SK-N-SH (cell line): ENCODE results near the gene PKD1. TPM values are rescaled to one million over a fixed set of nuclear protein-coding genes. Genes with fewer than 3 reads are reported as not detected.

Experiments used
- CTCF ChIA-PET: fragments of 300-600, 350-600 bp; formaldehyde crosslinking; extraction: SDS; loops from one replicate; lab custom pipeline; 2021; lab: Yijun Ruan, JAX
- POLR2A ChIA-PET: fragments of 350-600 bp; sonication (Branson Sonifier 250); formaldehyde crosslinking; extraction: SDS; loops from one replicate; lab custom pipeline; 2020; ENCODE audit warnings: antibody characterized with exemption, inconsistent platforms; lab: Yijun Ruan, JAX
- DNase-seq: peaks from one replicate; pipeline ENCODE4 v3.0.0; 2012
- H2AFZ ChIP-seq: fragments of 200-600 bp; sonication (generic); 2 replicates; pipeline ENCODE4 v1.8.1; 2016; ENCODE audit warnings: antibody characterized with exemption, mild to moderate bottlenecking, low read depth
- H3F3A ChIP-seq: fragments of 200-600 bp; sonication (generic); replicated peaks from 2 replicates; pipeline ENCODE3; 2016; ENCODE audit warnings: antibody characterized with exemption, mild to moderate bottlenecking; ENCODE audit not compliant: insufficient read depth
- H3K27ac ChIP-seq, 2 experiments: fragments of 200-500 bp in 1 of 2; fragments of 200-600 bp in 1 of 2; sonication (Bioruptor generic) in 1 of 2; sonication (generic), shearing (Covaris generic) in 1 of 2; 2 replicates each; pipeline versions ENCODE4 v1.5.1 to v1.6.1; 2014 to 2016; ENCODE audit warnings: low read depth in 2 of 2, inconsistent platforms in 1 of 2, low read length in 1 of 2, mild to moderate bottlenecking in 1 of 2, mixed read lengths in 1 of 2
- H3K27me3 ChIP-seq: fragments of 200-600 bp; sonication (generic), shearing (Covaris generic); 2 replicates; pipeline ENCODE4 v1.6.1; 2016; ENCODE audit warnings: mixed run types; ENCODE audit not compliant: insufficient read depth
- H3K36me3 ChIP-seq, 2 experiments: fragments of 200-500 bp in 1 of 2; fragments of 200-600 bp in 1 of 2; sonication (Bioruptor generic) in 1 of 2; sonication (generic) in 1 of 2; replicated peaks in 1 of 2; 2 replicates each; pipeline versions ENCODE3 to v1.5.1; 2014 to 2016; ENCODE audit warnings: low read length in 1 of 2, mild to moderate bottlenecking in 1 of 2; ENCODE audit not compliant: insufficient read depth in 2 of 2, control insufficient read depth in 1 of 2
- H3K4me1 ChIP-seq, 2 experiments: fragments of 200-500 bp in 1 of 2; fragments of 200-600 bp in 1 of 2; sonication (Bioruptor generic) in 1 of 2; sonication (generic), shearing (Covaris generic) in 1 of 2; 2 replicates each; pipeline versions ENCODE4 v1.5.1 to v1.6.1; 2014 to 2016; ENCODE audit warnings: low read depth in 1 of 2, low read length in 1 of 2, mixed run types in 1 of 2; ENCODE audit not compliant: insufficient read depth in 2 of 2, control insufficient read depth in 1 of 2
- H3K4me2 ChIP-seq: fragments of 200-600 bp; sonication (generic), shearing (Covaris generic); 2 replicates; pipeline ENCODE4 v1.6.1; 2017; ENCODE audit warnings: mixed run types
- H3K4me3 ChIP-seq, 2 experiments: fragments of 200-500 bp in 1 of 2; fragments of 200-600 bp in 1 of 2; sonication (Bioruptor generic) in 1 of 2; sonication (generic), shearing (Covaris generic) in 1 of 2; 2 replicates each; pipeline versions ENCODE4 v1.5.1 to v1.8.1; 2014 to 2016; ENCODE audit warnings: low read depth in 2 of 2, inconsistent platforms in 1 of 2, low read length in 1 of 2, mild to moderate bottlenecking in 1 of 2, mixed read lengths in 1 of 2, moderate library complexity in 1 of 2
- H3K79me2 ChIP-seq: fragments of 200-600 bp; sonication (generic); 2 replicates; pipeline ENCODE4 v1.8.1; 2017; ENCODE audit warnings: mild to moderate bottlenecking; ENCODE audit not compliant: insufficient read depth
- H3K9ac ChIP-seq: fragments of 200-600 bp; sonication (generic); 2 replicates; pipeline ENCODE4 v1.6.1; 2017; ENCODE audit warnings: mixed run types
- H3K9me2 ChIP-seq: fragments of 200-600 bp; sonication (generic); 2 replicates; pipeline ENCODE4 v1.6.1; 2017; ENCODE audit warnings: mixed run types
- H3K9me3 ChIP-seq: fragments of 200-600 bp; sonication (generic); 2 replicates; pipeline ENCODE4 v1.6.1; 2017; ENCODE audit warnings: mixed run types, mild to moderate bottlenecking, moderate library complexity
- H4K20me1 ChIP-seq: fragments of 200-600 bp; sonication (generic); 2 replicates; pipeline ENCODE4 v1.6.1; 2017; ENCODE audit warnings: mild to moderate bottlenecking, mixed run types; ENCODE audit not compliant: insufficient read depth
- ELF1 ChIP-seq: IDR thresholded peaks from 2 replicates; pipeline ENCODE4 v1.4.0; 2012
- EP300 ChIP-seq, 2 experiments: IDR thresholded peaks; 2 replicates each; pipeline versions ENCODE4 v1.4.0 to v1.6.1; 2012; ENCODE audit warnings: borderline replicate concordance in 1 of 2, low read depth in 1 of 2, low read length in 1 of 2
- GABPA ChIP-seq: IDR thresholded peaks from 2 replicates; pipeline ENCODE4 v1.4.0; 2012; ENCODE audit warnings: low read depth, mild to moderate bottlenecking
- IRF3 ChIP-seq: fragments of 150-350 bp; IDR thresholded peaks from 2 replicates; pipeline ENCODE4 v1.6.1; 2016; ENCODE audit warnings: mild to moderate bottlenecking, low read depth, low read length
- MAX ChIP-seq: IDR thresholded peaks from 2 replicates; pipeline ENCODE4 v1.4.0; 2012; ENCODE audit warnings: low read depth
- MXI1 ChIP-seq: IDR thresholded peaks from 2 replicates; pipeline ENCODE4 v1.6.1; 2012; ENCODE audit warnings: mild to moderate bottlenecking, low read depth, low read length, improper control_type of control experiment
- PBX3 ChIP-seq: IDR thresholded peaks from 2 replicates; pipeline ENCODE4; 2012
- POLR2AphosphoS5 ChIP-seq: IDR thresholded peaks from 2 replicates; pipeline ENCODE4 v1.6.1; 2012; ENCODE audit warnings: low read depth, low read length
- RCOR1 ChIP-seq: fragments of 150-350 bp; IDR thresholded peaks from 2 replicates; pipeline ENCODE4 v1.6.1; 2017; ENCODE audit warnings: antibody characterized with exemption, low read length
- SIN3A ChIP-seq: IDR thresholded peaks from 2 replicates; pipeline ENCODE4 v1.6.1; 2012; ENCODE audit warnings: low read depth, mild to moderate bottlenecking, low read length, moderate library complexity, borderline replicate concordance
- TEAD4 ChIP-seq: IDR thresholded peaks from 2 replicates; pipeline ENCODE4 v1.4.0; 2012; ENCODE audit warnings: mild to moderate bottlenecking, borderline replicate concordance; ENCODE audit not compliant: insufficient read depth
- ZBTB33 ChIP-seq: IDR thresholded peaks from 2 replicates; pipeline ENCODE4 v1.4.0; 2012; ENCODE audit warnings: low read depth, borderline replicate concordance
- WGBS: methylation state at CpG from one replicate; pipeline ENCODE4 v1.1.6; 2017; ENCODE audit warnings: low lambda C conversion rate; 5-methylcytosine and 5-hydroxymethylcytosine counted together
- polyA plus RNA-seq, 3 experiments: library from polyadenylated mRNA; depleted of rRNA; stranded (reverse); fragments of >200 nt; gene quantifications; 2 replicates each; pipeline ENCODE4 v1.2.3, GENCODE V29; 2012

The PKD1 gene
- polyA plus RNA-seq, 1 of the 3 experiments (the other 2 are of a cell fraction): 47.4 TPM

GRCh38 chr16:2150418-2151187, 14.9 kb upstream of the PKD1 start:
- Histone ChIP-seq H3K9ac (peak overlapping the region; percentile 19; the same call in 1 of the 2 replicates), H3K4me2 (peak overlapping the region; percentile 96), H3K79me2 (peaks cover 59% of the 10 kb centered on the region), H3K4me3 (peak overlapping the region in 1 of 2 experiments; percentile 50; a peak in 2 of 4 replicates), H3F3A (peaks cover 45% of the 10 kb centered on the region), H3K36me3 (peaks cover 20 to 34% of the 10 kb centered on the region in 2 experiments), H3K27ac (peak overlapping the region; percentile 29 to 65; a peak in 3 of 4 replicates), H3K4me1 (peaks cover 41 to 73% of the 10 kb centered on the region in 2 experiments; a peak in 3 of 4 replicates), H3K9me2 (no peaks in the 10 kb centered on the region), H2AFZ (no peak overlapping the region), H3K27me3 (no peaks in the 10 kb centered on the region), H4K20me1 (peaks cover 83% of the 10 kb centered on the region), H3K9me3 (no peaks in the 10 kb centered on the region)
- 54% methylated on average over 11 of the region's 18 CpGs for WGBS
- peak; percentile 64 for DNase-seq
- TF ChIP-seq MAX (no peak), POLR2AphosphoS5 (peak; percentile 10), ZBTB33 (no peak; the same call in 1 of the 2 replicates), PBX3 (no peak; the same call in 1 of the 2 replicates), RCOR1 (no peak), SIN3A (peak; percentile 29; the same call in 1 of the 2 replicates), MXI1 (0 out of 2 replicates have a peak, but pooled peaks have one; percentile 27)
- ChIA-PET CTCF (interaction anchor here (0.6 to 6.9 kb wide), 8 partner anchors 10 to 147 kb away, joined by 3 to 55 read pairs (median 6); partner anchors contain the start of genes NTHL1 and TSC2), POLR2A (interaction anchor here (1.1 to 1.5 kb wide), 3 partner anchors 12 to 146 kb away, joined by 3 to 6 read pairs (median 5); partner anchors contain the start of genes NTHL1 and TSC2)

GRCh38 chr16:2149630-2150417, 14.1 kb upstream of the PKD1 start:
- peak overlapping the region in 1 of 2 experiments; percentile 50; a peak in 3 of 4 replicates for H3K4me3 ChIP-seq
- peaks cover 56% of the 10 kb centered on the region for H3K79me2 ChIP-seq
- DNase-seq: no peak
- H3K9me3 ChIP-seq: no peaks in the 10 kb centered on the region
- H2AFZ ChIP-seq: no peak overlapping the region
- H3F3A ChIP-seq: peaks cover 45% of the 10 kb centered on the region
- CTCF ChIA-PET: interaction anchor here (4.7 to 6.9 kb wide), 2 partner anchors 10 to 126 kb away, joined by 28 to 55 read pairs; no protein-coding TSS in a partner anchor
- no peaks in the 10 kb centered on the region for H3K27me3 ChIP-seq
- H3K36me3 ChIP-seq: peaks cover 20 to 34% of the 10 kb centered on the region in 2 experiments
- peak overlapping the region; percentile 18; the same call in 1 of the 2 replicates for H3K9ac ChIP-seq
- WGBS: 27% methylated on average over 12 of the region's 24 CpGs
- peak overlapping the region; percentile 29 to 65; a peak in 3 of 4 replicates for H3K27ac ChIP-seq
- TF ChIP-seq TEAD4 (no peak), ELF1 (no peak), POLR2AphosphoS5 (peak; percentile 33), RCOR1 (no peak), EP300 (IDR thresholded peaks at IDR 0.05; ENCODE audit: borderline replicate concordance in 1 of 2, low read depth in 1 of 2, low read length in 1 of 2) (no peak), PBX3 (0 out of 2 replicates have a peak, but pooled peaks have one; percentile 7), GABPA (0 out of 2 replicates have a peak, but pooled peaks have one; percentile 20), IRF3 (no peak), SIN3A (no peak)
- TF ChIP-seq, all 33 proteins: peak for 3
- POLR2A ChIA-PET: no interaction called here
- Histone ChIP-seq H3K4me2 (peak overlapping the region; percentile 96), H3K4me1 (peaks cover 41 to 73% of the 10 kb centered on the region in 2 experiments; a peak in 3 of 4 replicates), H3K9me2 (no peaks in the 10 kb centered on the region), H4K20me1 (peaks cover 80% of the 10 kb centered on the region)
